Measurements from ENCODE around the gene PABPC1L. TPM values are rescaled to one million over a fixed set of nuclear protein-coding genes. Genes with fewer than 3 reads are reported as not detected.

PABPC1L gene
- total RNA-seq, 1 donor, result 6.6 TPM

Other genes starting within 250 kb of the PABPC1L start
- not detected for gene CCN5, start 194.7 kb upstream of the PABPC1L start, total RNA-seq
- gene KCNK15, start 164.2 kb upstream of the PABPC1L start, total RNA-seq, result under 0.01 TPM
- gene RIMS4, start 99.5 kb upstream of the PABPC1L start, total RNA-seq, result under 0.01 TPM
- 107 TPM for gene YWHAB, start 24.4 kb upstream of the PABPC1L start, total RNA-seq
- 8.0 TPM for gene TOMM34, start 50.3 kb downstream of the PABPC1L start, total RNA-seq
- 372 TPM for gene STK4, start 56.5 kb downstream of the PABPC1L start, total RNA-seq
- gene KCNS1, start 191.1 kb downstream of the PABPC1L start, total RNA-seq, result not detected
- not detected for gene WFDC5, start 205.1 kb downstream of the PABPC1L start, total RNA-seq
- gene WFDC12, start 214.4 kb downstream of the PABPC1L start, total RNA-seq, result not detected